ENCODE measurements around the gene ASAH2B.
"Not testable (repeated sequence)": the region's sequence is repeated elsewhere in the genome, so short reads cannot be mapped to it uniquely, and the experiment has no call there.

Gene ASAH2B

DNA sequence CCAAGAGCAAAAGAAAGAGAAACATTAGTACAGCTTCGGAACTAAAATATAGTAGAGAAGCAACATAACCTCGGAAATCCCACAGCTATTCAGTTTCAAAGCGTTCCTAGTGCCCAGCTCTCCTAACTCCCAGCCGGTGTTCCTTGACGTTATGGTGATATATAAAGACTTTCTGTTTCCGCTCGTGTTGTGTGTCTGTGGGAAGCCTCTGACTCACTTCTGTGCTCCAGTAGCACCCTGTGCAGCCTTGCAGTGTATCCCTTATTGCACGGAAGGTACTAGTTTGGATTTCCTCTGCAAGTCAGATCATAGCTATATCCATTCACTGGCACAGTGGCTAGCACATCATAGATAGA is 535 bp downstream of the ASAH2B start:
- peak overlapping the region; percentile 60 for H3K4me3 ChIP-seq (ENCODE audit: low read depth, low read length)
- no peaks in the 10 kb centered on the region for H3K36me3 ChIP-seq
- no peaks in the 10 kb centered on the region for H3K27me3 ChIP-seq (ENCODE audit: insufficient read depth, low read depth, severe bottlenecking)
- H3K9me3 ChIP-seq (ENCODE audit: severe bottlenecking), result no peaks in the 10 kb centered on the region
- H3K27ac ChIP-seq, result peak overlapping the region; percentile 66; the same call in 1 of the 2 replicates
- DNase-seq, result no peak
- TF ChIP-seq, protein P1, sequence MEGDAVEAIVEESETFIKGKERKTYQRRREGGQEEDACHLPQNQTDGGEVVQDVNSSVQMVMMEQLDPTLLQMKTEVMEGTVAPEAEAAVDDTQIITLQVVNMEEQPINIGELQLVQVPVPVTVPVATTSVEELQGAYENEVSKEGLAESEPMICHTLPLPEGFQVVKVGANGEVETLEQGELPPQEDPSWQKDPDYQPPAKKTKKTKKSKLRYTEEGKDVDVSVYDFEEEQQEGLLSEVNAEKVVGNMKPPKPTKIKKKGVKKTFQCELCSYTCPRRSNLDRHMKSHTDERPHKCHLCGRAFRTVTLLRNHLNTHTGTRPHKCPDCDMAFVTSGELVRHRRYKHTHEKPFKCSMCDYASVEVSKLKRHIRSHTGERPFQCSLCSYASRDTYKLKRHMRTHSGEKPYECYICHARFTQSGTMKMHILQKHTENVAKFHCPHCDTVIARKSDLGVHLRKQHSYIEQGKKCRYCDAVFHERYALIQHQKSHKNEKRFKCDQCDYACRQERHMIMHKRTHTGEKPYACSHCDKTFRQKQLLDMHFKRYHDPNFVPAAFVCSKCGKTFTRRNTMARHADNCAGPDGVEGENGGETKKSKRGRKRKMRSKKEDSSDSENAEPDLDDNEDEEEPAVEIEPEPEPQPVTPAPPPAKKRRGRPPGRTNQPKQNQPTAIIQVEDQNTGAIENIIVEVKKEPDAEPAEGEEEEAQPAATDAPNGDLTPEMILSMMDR (IDR thresholded peaks at IDR 0.05; ENCODE audit: low read depth, low read length), result no peak

DNA sequence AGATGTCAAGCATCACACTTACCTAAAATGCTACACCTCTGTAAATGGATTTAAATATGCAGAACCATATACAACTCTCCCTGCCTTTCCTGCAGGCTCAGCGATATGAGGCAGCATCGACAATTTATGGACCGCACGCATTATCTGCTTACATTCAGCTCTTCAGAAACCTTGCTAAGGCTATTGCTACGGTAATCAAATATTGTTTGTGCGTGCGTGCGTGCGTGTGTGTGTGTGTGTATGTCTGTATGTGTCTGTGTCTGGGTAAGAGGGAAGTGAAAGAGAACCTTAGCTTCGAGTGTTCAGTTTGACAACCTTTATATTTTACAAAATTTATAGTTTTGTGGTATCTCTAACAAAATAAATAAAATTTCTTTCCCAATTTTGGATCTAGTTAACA is 3.1 kb downstream of the ASAH2B start:
- not testable (repeated sequence) for H3K9me3 ChIP-seq (ENCODE audit: severe bottlenecking); DNase-seq; H3K27me3 ChIP-seq (ENCODE audit: insufficient read depth, low read depth, severe bottlenecking); H3K4me3 ChIP-seq (ENCODE audit: low read depth, low read length); H3K27ac ChIP-seq; H3K36me3 ChIP-seq

DNA sequence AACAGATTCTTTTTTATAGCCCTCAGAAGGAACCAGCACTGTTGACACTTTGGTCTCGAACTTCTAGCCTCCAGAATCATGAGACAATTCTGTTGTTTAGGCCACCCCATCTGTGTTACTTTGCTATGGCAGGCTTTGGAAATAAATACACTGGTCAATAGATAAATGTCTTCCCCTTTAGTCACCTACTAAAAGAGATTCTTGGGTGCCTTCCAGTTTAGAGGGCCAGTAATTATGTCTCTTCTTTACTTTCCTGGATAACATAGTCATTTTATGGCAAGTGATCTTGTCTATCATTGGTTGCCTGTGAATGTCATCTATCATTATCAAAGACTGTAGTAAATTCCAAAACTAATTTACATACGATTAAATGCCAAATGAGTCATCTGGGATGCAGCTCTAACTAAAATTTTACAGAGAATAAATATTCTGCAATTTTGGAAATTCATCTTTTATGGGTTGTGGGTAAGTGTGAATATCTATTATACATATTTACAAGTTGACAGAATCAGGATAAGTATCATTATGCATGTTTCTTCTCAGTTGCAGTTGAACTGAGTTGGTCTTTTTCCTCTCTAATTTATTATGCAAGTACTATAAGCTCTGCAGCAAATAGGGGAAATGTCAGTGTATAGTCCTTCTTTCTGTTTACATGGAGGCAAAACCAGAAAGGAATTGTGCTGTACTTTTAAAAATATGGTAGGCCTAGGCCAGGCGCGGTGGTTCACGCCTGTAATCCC is 27.2 kb downstream of the ASAH2B start:
- not testable (repeated sequence) for DNase-seq; H3K36me3 ChIP-seq; H3K4me3 ChIP-seq (ENCODE audit: low read depth, low read length)

DNA sequence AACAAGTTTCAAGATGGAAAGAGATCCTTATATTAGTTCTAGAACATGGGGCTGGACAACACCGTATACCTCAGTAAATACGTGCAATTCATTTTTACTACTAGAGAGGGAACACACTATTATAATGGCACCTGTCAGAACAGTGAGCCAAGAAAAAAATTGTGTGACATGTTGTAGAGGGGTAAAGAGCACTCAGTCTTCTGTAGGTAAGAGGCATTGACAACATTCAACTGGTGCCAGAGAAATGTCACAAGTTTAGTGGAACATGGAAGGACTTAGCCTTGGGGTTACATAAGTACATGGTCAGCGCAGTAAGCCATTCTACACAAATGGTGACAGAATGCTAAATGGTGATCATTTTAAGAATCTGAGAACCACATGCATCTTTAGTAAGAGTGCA is 32.3 kb downstream of the ASAH2B start:
- H3K4me3 ChIP-seq (ENCODE audit: low read depth, low read length); H3K9me3 ChIP-seq (ENCODE audit: severe bottlenecking); DNase-seq; H3K27me3 ChIP-seq (ENCODE audit: insufficient read depth, low read depth, severe bottlenecking); H3K36me3 ChIP-seq; H3K27ac ChIP-seq: not testable (repeated sequence)

More for the DNA sequence above, 27.2 kb downstream of the ASAH2B start:
- H3K9me3 ChIP-seq (ENCODE audit: severe bottlenecking); H3K27me3 ChIP-seq (ENCODE audit: insufficient read depth, low read depth, severe bottlenecking); H3K27ac ChIP-seq: not testable (repeated sequence)

DNA sequence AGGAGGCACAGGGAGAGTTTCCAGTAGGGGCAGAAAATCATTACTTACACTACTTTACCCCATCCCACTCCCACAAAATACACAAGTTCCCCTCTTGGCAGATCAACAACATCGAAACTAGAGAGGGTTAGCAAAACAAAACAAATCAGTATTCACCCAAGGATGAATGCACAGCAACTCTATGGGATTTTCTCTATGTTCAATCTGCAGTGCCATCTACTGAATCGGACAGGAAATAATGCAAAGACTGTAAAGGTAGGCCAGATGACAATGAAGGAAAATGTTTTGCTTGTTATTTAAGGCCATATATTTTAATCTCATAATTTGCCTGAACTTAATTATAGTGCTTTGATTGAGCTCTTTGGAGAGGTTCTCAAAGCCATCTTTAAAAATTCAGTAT is 35.1 kb downstream of the ASAH2B start:
- H3K9me3 ChIP-seq (ENCODE audit: severe bottlenecking); H3K4me3 ChIP-seq (ENCODE audit: low read depth, low read length); H3K27me3 ChIP-seq (ENCODE audit: insufficient read depth, low read depth, severe bottlenecking); H3K27ac ChIP-seq; DNase-seq; H3K36me3 ChIP-seq: not testable (repeated sequence)

DNA sequence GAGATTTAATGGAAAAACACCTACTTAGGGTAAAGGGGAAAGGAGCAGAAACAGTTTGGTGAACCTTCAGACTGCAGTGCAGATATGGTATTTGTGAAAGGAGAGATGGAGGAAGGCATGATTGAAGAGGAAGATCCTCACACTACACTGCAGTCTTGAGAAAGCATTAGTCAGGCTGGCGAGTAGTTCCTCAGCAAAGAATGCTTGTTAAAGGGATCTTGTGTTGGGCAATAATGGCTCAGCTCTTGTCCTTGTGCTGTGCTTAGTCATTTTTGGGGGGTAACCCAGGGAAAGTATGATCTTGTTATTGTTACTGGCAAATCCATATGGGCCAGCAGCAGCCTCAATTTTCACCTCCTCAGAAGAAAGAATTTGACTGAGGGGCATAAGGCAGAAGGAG is 40.3 kb downstream of the ASAH2B start:
- not testable (repeated sequence) for H3K27ac ChIP-seq; H3K27me3 ChIP-seq (ENCODE audit: insufficient read depth, low read depth, severe bottlenecking); DNase-seq; H3K4me3 ChIP-seq (ENCODE audit: low read depth, low read length); H3K9me3 ChIP-seq (ENCODE audit: severe bottlenecking); H3K36me3 ChIP-seq

DNA sequence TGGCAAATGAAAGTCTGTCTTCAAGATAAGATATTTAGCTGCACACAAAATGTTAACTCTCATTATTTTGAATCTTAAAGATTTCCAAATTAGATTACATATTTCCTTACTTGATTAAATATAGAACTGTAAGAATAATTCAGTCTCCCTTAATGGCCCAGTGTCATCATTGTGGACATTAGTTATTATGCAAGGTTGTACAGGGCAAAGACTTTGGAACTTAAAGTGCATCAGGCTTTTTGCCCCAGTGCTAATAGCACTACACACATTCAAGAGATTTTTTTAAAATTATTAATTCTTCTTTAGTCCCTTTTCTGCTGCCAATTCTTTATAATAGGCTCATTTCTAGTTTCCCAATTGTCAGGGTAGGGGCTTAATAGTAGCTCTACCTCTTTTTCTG is 42.3 kb downstream of the ASAH2B start:
- not testable (repeated sequence) for H3K36me3 ChIP-seq; H3K4me3 ChIP-seq (ENCODE audit: low read depth, low read length); DNase-seq; H3K27ac ChIP-seq; H3K27me3 ChIP-seq (ENCODE audit: insufficient read depth, low read depth, severe bottlenecking); H3K9me3 ChIP-seq (ENCODE audit: severe bottlenecking)

DNA sequence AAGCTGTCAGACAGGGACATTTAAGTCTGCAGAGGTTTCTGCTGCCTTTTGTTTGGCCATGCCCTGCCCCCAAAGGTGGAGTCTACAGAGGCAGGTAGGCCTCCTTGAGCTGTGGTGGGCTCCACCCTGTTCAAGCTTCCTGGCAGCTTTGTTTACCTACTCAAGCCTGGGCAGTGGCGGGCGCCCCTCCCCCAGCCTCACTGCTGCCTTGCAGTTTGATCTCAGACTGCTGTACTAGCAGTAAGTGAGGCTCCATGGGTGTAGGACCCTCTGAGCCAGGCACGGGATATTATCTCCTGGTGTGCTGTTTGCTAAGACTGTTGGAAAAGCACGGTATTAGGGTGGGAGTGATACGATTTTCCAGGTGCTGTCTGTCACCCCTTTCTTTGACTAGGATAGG is 48.2 kb downstream of the ASAH2B start:
- not testable (repeated sequence) for H3K27ac ChIP-seq; H3K9me3 ChIP-seq (ENCODE audit: severe bottlenecking); H3K4me3 ChIP-seq (ENCODE audit: low read depth, low read length); DNase-seq; H3K36me3 ChIP-seq; H3K27me3 ChIP-seq (ENCODE audit: insufficient read depth, low read depth, severe bottlenecking)

DNA sequence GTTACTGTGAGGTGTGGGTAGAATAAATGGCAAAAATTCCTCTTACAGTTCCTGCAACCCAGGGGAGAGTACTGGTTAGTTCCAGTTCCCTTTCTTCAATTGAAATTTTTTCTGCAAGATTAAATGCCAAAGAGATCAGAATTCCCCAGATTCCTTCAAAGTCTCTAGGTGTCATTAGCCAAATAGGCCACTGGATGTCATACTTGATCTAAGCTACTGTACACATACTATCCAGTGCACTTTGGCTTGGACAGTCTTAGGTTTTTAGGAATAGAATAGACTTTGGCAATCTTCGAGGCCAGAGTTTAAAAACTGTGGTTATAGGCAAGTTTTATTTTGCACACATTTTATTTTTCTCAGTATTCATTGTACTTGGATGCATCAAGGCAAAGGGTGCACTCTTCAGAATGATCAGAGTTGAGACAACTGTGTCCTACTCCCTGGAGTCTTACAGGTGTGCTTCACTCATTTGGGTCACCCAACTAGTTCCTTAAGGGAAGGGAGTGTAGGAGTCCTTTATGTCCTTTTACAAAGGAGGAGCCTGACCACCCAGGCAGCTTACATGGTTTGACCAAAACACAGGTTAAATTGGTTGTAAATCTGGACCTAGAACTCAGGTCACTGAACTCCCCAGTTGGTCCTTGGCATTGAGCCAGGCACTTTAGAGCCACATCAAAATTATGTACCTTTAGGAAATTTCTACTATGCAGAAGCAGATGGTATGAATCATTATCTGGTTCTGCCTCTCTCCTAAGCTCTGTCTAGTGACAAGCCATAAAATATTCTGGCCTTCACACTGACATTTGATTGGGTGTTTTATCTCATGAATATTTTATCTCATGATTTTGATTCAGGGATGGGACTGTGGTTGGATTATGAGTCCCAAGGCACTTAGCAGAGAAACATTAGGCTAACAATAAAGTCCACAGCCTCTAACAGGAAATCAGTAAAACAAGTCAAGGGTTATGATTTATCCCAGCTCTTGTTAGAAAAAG is 49.5 kb downstream of the ASAH2B start:
- DNase-seq, result no peak
- no peak overlapping the region for H3K4me3 ChIP-seq (ENCODE audit: low read depth, low read length)

More for the DNA sequence above, 49.5 kb downstream of the ASAH2B start:
- TF ChIP-seq, protein P1 (IDR thresholded peaks at IDR 0.05; ENCODE audit: low read depth, low read length), result no peak
- Histone ChIP-seq H3K27ac (no peak overlapping the region), H3K27me3 (ENCODE audit: insufficient read depth, low read depth, severe bottlenecking) (no peaks in the 10 kb centered on the region), H3K36me3 (no peaks in the 10 kb centered on the region), H3K9me3 (ENCODE audit: severe bottlenecking) (no peaks in the 10 kb centered on the region)
